ENCODE data around the gene RLN3. TPM values are rescaled to one million over a fixed set of nuclear protein-coding genes. Genes with fewer than 3 reads are reported as not detected.

Gene RLN3
- total and polyA plus RNA-seq, 9 of the 15 experiments (the other 6 are each of a cell fraction or from before 2014, with no cell fraction given) = 0.31 to 1.2 (median 0.71) TPM; not detected in 6

DNA sequence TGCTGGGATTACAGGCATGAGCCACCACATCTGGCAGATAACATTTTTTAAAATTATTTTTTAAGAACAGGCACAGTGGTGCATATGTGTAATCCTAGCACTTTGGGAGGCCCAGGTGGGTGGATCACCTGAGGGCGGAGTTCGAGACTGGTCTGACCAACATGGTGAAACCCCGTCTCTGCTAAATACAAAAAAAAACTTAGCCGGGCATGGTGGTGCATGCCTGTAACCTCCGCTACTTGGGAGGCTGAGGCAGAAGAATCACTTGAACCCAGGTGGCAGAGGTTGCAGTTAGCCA is 34.6 kb downstream of the RLN3 start (continued):
- TF ChIP-seq, protein P1, sequence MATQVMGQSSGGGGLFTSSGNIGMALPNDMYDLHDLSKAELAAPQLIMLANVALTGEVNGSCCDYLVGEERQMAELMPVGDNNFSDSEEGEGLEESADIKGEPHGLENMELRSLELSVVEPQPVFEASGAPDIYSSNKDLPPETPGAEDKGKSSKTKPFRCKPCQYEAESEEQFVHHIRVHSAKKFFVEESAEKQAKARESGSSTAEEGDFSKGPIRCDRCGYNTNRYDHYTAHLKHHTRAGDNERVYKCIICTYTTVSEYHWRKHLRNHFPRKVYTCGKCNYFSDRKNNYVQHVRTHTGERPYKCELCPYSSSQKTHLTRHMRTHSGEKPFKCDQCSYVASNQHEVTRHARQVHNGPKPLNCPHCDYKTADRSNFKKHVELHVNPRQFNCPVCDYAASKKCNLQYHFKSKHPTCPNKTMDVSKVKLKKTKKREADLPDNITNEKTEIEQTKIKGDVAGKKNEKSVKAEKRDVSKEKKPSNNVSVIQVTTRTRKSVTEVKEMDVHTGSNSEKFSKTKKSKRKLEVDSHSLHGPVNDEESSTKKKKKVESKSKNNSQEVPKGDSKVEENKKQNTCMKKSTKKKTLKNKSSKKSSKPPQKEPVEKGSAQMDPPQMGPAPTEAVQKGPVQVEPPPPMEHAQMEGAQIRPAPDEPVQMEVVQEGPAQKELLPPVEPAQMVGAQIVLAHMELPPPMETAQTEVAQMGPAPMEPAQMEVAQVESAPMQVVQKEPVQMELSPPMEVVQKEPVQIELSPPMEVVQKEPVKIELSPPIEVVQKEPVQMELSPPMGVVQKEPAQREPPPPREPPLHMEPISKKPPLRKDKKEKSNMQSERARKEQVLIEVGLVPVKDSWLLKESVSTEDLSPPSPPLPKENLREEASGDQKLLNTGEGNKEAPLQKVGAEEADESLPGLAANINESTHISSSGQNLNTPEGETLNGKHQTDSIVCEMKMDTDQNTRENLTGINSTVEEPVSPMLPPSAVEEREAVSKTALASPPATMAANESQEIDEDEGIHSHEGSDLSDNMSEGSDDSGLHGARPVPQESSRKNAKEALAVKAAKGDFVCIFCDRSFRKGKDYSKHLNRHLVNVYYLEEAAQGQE (IDR thresholded peaks at IDR 0.05; ENCODE audit: borderline replicate concordance) = no peak
- TF ChIP-seq, protein P1 (CRISPR knock-in tag; IDR thresholded peaks at IDR 0.05; ENCODE audit: low read depth) = no peak
- TF ChIP-seq EGR1 (conservative IDR thresholded peaks at IDR 0.05) = no peak
- TF ChIP-seq, protein P2, sequence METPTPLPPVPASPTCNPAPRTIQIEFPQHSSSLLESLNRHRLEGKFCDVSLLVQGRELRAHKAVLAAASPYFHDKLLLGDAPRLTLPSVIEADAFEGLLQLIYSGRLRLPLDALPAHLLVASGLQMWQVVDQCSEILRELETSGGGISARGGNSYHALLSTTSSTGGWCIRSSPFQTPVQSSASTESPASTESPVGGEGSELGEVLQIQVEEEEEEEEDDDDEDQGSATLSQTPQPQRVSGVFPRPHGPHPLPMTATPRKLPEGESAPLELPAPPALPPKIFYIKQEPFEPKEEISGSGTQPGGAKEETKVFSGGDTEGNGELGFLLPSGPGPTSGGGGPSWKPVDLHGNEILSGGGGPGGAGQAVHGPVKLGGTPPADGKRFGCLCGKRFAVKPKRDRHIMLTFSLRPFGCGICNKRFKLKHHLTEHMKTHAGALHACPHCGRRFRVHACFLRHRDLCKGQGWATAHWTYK (CRISPR knock-in tag; IDR thresholded peaks at IDR 0.05) = no peak

Data from K562 (cell line).